Panc1 (cell line): Measurements from ENCODE around the gene FUT1. TPM values are rescaled to one million over a fixed set of nuclear protein-coding genes. Genes with fewer than 3 reads are reported as not detected.
A peak's percentile ranks its signal among the peaks of the same experiment; 100 is the strongest.

Experiments used
- ATAC-seq: fragments of 200-7000 bp; cut with Tn5 transposase; 2 replicates; pipeline ENCODE4 v1.9.1; 2020; ENCODE audit warnings: mild to moderate bottlenecking, moderate library complexity
- BruUV-seq: library from RNA; stranded (reverse); fragments of 400-500 nt; replicated peaks from 2 replicates; lab custom pipeline; 2021; lab: Mats Ljungman, UMichigan
- CTCF ChIA-PET: fragments of 300-600 bp; sonication (Branson Sonifier 250); formaldehyde crosslinking; loops from one replicate; lab custom pipeline; 2022; ENCODE audit warnings: antibody characterized with exemption; lab: Charles Lee
- POLR2A ChIA-PET: fragments of 300-600 bp; sonication (Branson Sonifier 250); formaldehyde crosslinking; loops from one replicate; lab custom pipeline; 2022; ENCODE audit warnings: antibody characterized with exemption; lab: Charles Lee
- DNase-seq: peaks from one replicate; pipeline ENCODE4 v3.0.0-alpha.2; 2010; ENCODE audit warnings: low read depth, low spot score
- H3K27ac ChIP-seq: 2 replicates; pipeline ENCODE4 v1.5.1; 2011; ENCODE audit warnings: mild to moderate bottlenecking, low read length, inconsistent platforms
- H3K27me3 ChIP-seq: fragments of 200-500 bp; sonication (Bioruptor generic); 2 replicates; pipeline ENCODE4 v1.6.0; 2014; ENCODE audit warnings: low read length, inconsistent platforms; ENCODE audit not compliant: control insufficient read depth, insufficient read depth
- H3K36me3 ChIP-seq: fragments of 200-500 bp; sonication (Bioruptor generic); 2 replicates; pipeline ENCODE4 v1.5.1; 2014; ENCODE audit warnings: inconsistent platforms, mild to moderate bottlenecking, low read length, moderate library complexity; ENCODE audit not compliant: control insufficient read depth, insufficient read depth
- H3K4me1 ChIP-seq: 2 replicates; pipeline ENCODE4 v1.5.1; 2011; ENCODE audit warnings: inconsistent platforms, mild to moderate bottlenecking, low read length, moderate library complexity; ENCODE audit not compliant: control insufficient read depth, insufficient read depth
- H3K4me3 ChIP-seq, 2 experiments: 2 replicates each; pipeline ENCODE4 v1.5.1; 2011 to 2012; ENCODE audit warnings: low read depth in 2 of 2, low read length in 2 of 2, mild to moderate bottlenecking in 2 of 2, inconsistent platforms in 1 of 2, moderate library complexity in 1 of 2
- H3K9me3 ChIP-seq: fragments of 200-500 bp; sonication (Bioruptor generic); 2 replicates; pipeline ENCODE4 v1.5.1; 2014; ENCODE audit warnings: low read depth, mild to moderate bottlenecking, inconsistent platforms, low read length, moderate library complexity; ENCODE audit not compliant: control insufficient read depth, insufficient read depth
- POLR2AphosphoS5 ChIP-seq: IDR thresholded peaks from 2 replicates; pipeline ENCODE4 v1.6.1; 2012; ENCODE audit warnings: mild to moderate bottlenecking, low read depth, low read length, moderate library complexity
- SIN3A ChIP-seq: IDR thresholded peaks from 2 replicates; pipeline ENCODE4 v1.6.1; 2012; ENCODE audit warnings: low read depth, mild to moderate bottlenecking, low read length, moderate library complexity, borderline replicate concordance; ENCODE audit not compliant: insufficient read depth
- TCF7L2 ChIP-seq: IDR thresholded peaks from 2 replicates; pipeline ENCODE4 v1.6.1; 2011; ENCODE audit warnings: mild to moderate bottlenecking, low read depth, low read length, inconsistent platforms
- in situ Hi-C: cut with HindIII; loops from 2 replicates; pipeline ENCODE4 v1.10.0; 2016; ENCODE audit warnings: low sequenced_read_pairs, low pct_unique_long_range_greater_than_20kb
- intact Hi-C: fragments of 100-400 bp; cut with micrococcal nuclease; formaldehyde crosslinking; loops from one replicate; pipeline ENCODE4 v1.10.0; 2022; ENCODE audit not compliant: unreplicated experiment
- total RNA-seq: library from RNA; stranded (reverse); gene quantifications from one replicate; pipeline ENCODE4 v1.2.1, GENCODE V29; 2021; ENCODE audit not compliant: unreplicated experiment
- TF ChIP-seq, protein P1 (sequence below): fragments of 450-650 bp; IDR thresholded peaks from 2 replicates; pipeline ENCODE4 v1.5.1; 2017; ENCODE audit warnings: mild to moderate bottlenecking
- TF ChIP-seq, protein P2 (sequence below), 2 experiments: IDR thresholded peaks; 2 replicates each; pipeline ENCODE4 v1.6.1; 2011 to 2012; ENCODE audit warnings: low read depth in 2 of 2, control low read depth in 1 of 2, low read length in 1 of 2, mild to moderate bottlenecking in 1 of 2, moderate library complexity in 1 of 2; ENCODE audit not compliant: insufficient read depth in 1 of 2

Gene FUT1
- total RNA-seq, 1 experiment from 2014 or later = 0.13 TPM

DNA sequence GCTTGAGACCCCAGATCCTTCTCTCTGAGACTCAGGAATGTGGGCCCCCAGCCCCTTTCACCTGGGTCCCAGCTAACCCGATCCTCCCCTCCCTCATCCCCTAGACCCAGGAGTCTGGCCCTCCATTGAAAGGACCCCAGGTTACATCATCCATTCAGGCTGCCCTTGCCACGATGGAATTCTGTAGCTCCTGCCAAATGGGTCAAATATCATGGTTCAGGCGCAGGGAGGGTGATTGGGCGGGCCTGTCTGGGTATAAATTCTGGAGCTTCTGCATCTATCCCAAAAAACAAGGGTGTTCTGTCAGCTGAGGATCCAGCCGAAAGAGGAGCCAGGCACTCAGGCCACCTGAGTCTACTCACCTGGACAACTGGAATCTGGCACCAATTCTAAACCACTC, 3.3 kb upstream of the FUT1 start:
- intact Hi-C loops (no loop called here), in situ Hi-C loops (no loop called here)
- Histone ChIP-seq H3K36me3 (peaks cover 5% of the 10 kb centered on the region; the same call in 1 of the 2 replicates), H3K4me3 (no peak overlapping the region), H3K27me3 (no peaks in the 10 kb centered on the region), H3K9me3 (no peaks in the 10 kb centered on the region), H3K27ac (peak overlapping the region; percentile 9; the same call in 1 of the 2 replicates), H3K4me1 (no peaks in the 10 kb centered on the region; the same call in 1 of the 2 replicates)
- TF ChIP-seq SIN3A (no peak), POLR2AphosphoS5 (no peak), TCF7L2 (no peak)
- TF ChIP-seq, protein P1, sequence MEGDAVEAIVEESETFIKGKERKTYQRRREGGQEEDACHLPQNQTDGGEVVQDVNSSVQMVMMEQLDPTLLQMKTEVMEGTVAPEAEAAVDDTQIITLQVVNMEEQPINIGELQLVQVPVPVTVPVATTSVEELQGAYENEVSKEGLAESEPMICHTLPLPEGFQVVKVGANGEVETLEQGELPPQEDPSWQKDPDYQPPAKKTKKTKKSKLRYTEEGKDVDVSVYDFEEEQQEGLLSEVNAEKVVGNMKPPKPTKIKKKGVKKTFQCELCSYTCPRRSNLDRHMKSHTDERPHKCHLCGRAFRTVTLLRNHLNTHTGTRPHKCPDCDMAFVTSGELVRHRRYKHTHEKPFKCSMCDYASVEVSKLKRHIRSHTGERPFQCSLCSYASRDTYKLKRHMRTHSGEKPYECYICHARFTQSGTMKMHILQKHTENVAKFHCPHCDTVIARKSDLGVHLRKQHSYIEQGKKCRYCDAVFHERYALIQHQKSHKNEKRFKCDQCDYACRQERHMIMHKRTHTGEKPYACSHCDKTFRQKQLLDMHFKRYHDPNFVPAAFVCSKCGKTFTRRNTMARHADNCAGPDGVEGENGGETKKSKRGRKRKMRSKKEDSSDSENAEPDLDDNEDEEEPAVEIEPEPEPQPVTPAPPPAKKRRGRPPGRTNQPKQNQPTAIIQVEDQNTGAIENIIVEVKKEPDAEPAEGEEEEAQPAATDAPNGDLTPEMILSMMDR = no peak
- TF ChIP-seq, protein P2, sequence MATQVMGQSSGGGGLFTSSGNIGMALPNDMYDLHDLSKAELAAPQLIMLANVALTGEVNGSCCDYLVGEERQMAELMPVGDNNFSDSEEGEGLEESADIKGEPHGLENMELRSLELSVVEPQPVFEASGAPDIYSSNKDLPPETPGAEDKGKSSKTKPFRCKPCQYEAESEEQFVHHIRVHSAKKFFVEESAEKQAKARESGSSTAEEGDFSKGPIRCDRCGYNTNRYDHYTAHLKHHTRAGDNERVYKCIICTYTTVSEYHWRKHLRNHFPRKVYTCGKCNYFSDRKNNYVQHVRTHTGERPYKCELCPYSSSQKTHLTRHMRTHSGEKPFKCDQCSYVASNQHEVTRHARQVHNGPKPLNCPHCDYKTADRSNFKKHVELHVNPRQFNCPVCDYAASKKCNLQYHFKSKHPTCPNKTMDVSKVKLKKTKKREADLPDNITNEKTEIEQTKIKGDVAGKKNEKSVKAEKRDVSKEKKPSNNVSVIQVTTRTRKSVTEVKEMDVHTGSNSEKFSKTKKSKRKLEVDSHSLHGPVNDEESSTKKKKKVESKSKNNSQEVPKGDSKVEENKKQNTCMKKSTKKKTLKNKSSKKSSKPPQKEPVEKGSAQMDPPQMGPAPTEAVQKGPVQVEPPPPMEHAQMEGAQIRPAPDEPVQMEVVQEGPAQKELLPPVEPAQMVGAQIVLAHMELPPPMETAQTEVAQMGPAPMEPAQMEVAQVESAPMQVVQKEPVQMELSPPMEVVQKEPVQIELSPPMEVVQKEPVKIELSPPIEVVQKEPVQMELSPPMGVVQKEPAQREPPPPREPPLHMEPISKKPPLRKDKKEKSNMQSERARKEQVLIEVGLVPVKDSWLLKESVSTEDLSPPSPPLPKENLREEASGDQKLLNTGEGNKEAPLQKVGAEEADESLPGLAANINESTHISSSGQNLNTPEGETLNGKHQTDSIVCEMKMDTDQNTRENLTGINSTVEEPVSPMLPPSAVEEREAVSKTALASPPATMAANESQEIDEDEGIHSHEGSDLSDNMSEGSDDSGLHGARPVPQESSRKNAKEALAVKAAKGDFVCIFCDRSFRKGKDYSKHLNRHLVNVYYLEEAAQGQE (IDR thresholded peaks at IDR 0.05; ENCODE audit: insufficient read depth in 1 of 2, low read depth in 2 of 2, low read length in 1 of 2) = no peak
- ATAC-seq (no peak), DNase-seq (no peak)
- POLR2A ChIA-PET = no interaction called here
- CTCF ChIA-PET = no interaction called here
- no TSS peak for BruUV-seq

DNA sequence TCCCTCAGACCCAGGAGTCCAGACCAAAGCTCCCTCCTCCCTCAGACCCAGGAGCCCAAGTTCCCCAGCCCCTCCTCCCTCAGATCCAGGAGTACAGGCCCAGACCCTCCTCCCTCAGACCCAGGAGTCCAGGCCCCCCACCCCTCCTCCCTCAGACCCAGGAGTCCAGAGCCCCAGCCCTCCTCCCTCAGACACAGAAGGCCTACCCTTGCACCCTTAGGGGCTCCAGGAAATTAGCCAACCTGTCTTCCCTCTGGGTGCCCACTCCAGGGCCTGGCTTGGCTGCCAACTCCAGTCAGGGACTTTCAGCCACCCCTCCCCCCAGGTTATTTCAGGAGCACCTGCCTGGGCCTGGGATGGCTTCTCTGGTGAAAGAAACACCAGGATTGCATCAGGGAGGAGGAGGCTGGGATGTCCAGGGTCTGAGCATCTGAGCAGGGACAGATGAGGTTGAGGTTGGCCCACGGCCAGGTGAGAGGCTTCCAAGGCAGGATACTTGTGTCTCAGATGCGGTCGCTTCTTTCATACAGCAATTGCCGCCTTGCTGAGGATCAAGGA, 2.7 kb upstream of the FUT1 start, which contains the start of gene FGF21:
Gene FGF21, plus strand, starts transcription at position 441 of the 558 bp plus-strand sequence. CDS start 713 bp downstream, outside the sequence.
- Histone ChIP-seq H3K27ac (peak within 1 kb of the TSS; percentile 9; the same call in 1 of the 2 replicates), H3K36me3 (peaks cover 5% of the 10 kb centered on the region; the same call in 1 of the 2 replicates), H3K4me3 (no peak within 1 kb of the TSS), H3K27me3 (no peaks in the 10 kb centered on the region), H3K9me3 (no peaks in the 10 kb centered on the region), H3K4me1 (no peaks in the 10 kb centered on the region; the same call in 1 of the 2 replicates)
- ChIA-PET CTCF (no interaction called here), POLR2A (interaction anchor here (0.7 kb wide), 1 partner anchor 422 kb away, joined by 12 read pairs; no protein-coding TSS in a partner anchor)
- ATAC-seq (no peak), DNase-seq (no peak)
- intact Hi-C loops (no loop called here), in situ Hi-C loops (no loop called here)
- BruUV-seq = no TSS peak
- TF ChIP-seq POLR2AphosphoS5 (no peak), TCF7L2 (no peak), SIN3A (no peak)
- TF ChIP-seq, protein P1 = no peak
- TF ChIP-seq, protein P2 (IDR thresholded peaks at IDR 0.05; ENCODE audit: insufficient read depth in 1 of 2, low read depth in 2 of 2, low read length in 1 of 2) = no peak
